Smooth muscle cell (in vitro differentiated cells): Measurements from ENCODE around the gene PAPPA. TPM values are rescaled to one million over a fixed set of nuclear protein-coding genes. Genes with fewer than 3 reads are reported as not detected.

Experiments
- DNase-seq: peaks from one replicate; lab custom pipeline; 2025; ENCODE audit not compliant: unreplicated experiment; lab: John Stamatoyannopoulos, UW
- H2AFZ ChIP-seq: fragments of 200-600 bp; sonication (generic); 2 replicates; pipeline ENCODE4 v1.6.0; 2016; ENCODE audit warnings: antibody characterized with exemption, low read depth, mild to moderate bottlenecking
- H3F3A ChIP-seq: fragments of 200-600 bp; sonication (generic); 2 replicates; pipeline ENCODE4 v1.6.0; 2017; ENCODE audit warnings: antibody characterized with exemption, low read depth
- H3K27ac ChIP-seq: fragments of 200-600 bp; sonication (generic); 2 replicates; pipeline ENCODE4 v1.5.1; 2016; ENCODE audit warnings: low read depth, mild to moderate bottlenecking
- H3K27me3 ChIP-seq: fragments of 200-600 bp; sonication (generic); 2 replicates; pipeline ENCODE4 v1.6.1; 2016; ENCODE audit warnings: low read depth, mild to moderate bottlenecking
- H3K36me3 ChIP-seq: fragments of 200-600 bp; sonication (generic); 2 replicates; pipeline ENCODE4 v1.5.1; 2016; ENCODE audit warnings: low read depth
- H3K4me1 ChIP-seq: fragments of 200-600 bp; sonication (generic); 2 replicates; pipeline ENCODE4 v1.5.1; 2016; ENCODE audit warnings: low read depth
- H3K4me2 ChIP-seq: fragments of 200-600 bp; sonication (generic); 2 replicates; pipeline ENCODE4 v1.6.0; 2016; ENCODE audit warnings: mild to moderate bottlenecking
- H3K4me3 ChIP-seq: fragments of 200-600 bp; sonication (generic); 2 replicates; pipeline ENCODE4 v1.5.1; 2016; ENCODE audit warnings: mild to moderate bottlenecking
- H3K79me2 ChIP-seq: fragments of 200-600 bp; sonication (generic); 2 replicates; pipeline ENCODE4 v1.6.0; 2016; ENCODE audit warnings: low read depth, mild to moderate bottlenecking
- H3K9ac ChIP-seq: fragments of 200-600 bp; sonication (generic); 2 replicates; pipeline ENCODE4 v1.6.0; 2016; ENCODE audit warnings: low read depth
- H3K9me3 ChIP-seq: fragments of 200-600 bp; sonication (generic); replicated peaks from 2 replicates; pipeline ENCODE4 v1.5.1; 2016; ENCODE audit warnings: low read depth
- H4K20me1 ChIP-seq: fragments of 200-600 bp; sonication (generic); 2 replicates; pipeline ENCODE4 v1.6.0; 2016; ENCODE audit warnings: low read depth
- WGBS: methylation state at CpG from one replicate; pipeline ENCODE4 v1.1.7; 2016; ENCODE audit warnings: low lambda C conversion rate; 5-methylcytosine and 5-hydroxymethylcytosine counted together
- polyA plus RNA-seq: library from polyadenylated mRNA; unstranded; fragments of >200 nt; fragmentation: Nextera tagmentation; extraction: Ambion mirVana; gene quantifications from 2 replicates; pipeline ENCODE4 v1.2.1, GENCODE V29; 2016
- total RNA-seq: library from RNA; depleted of rRNA; stranded (reverse); fragments of >200 nt; gene quantifications from 2 replicates; pipeline ENCODE4 v1.2.3, GENCODE V29; 2014
- TF ChIP-seq, protein P1 (sequence below): fragments of 200-600 bp; sonication (generic); IDR thresholded peaks from 2 replicates; pipeline ENCODE4 v1.5.1; 2017; ENCODE audit warnings: borderline replicate concordance, mild to moderate bottlenecking, antibody characterized with exemption; ENCODE audit not compliant: insufficient read depth, poor library complexity, severe bottlenecking

The PAPPA gene
- total and polyA plus RNA-seq, 2 experiments from 2014 or later: 27.7 to 114 TPM

DNA sequence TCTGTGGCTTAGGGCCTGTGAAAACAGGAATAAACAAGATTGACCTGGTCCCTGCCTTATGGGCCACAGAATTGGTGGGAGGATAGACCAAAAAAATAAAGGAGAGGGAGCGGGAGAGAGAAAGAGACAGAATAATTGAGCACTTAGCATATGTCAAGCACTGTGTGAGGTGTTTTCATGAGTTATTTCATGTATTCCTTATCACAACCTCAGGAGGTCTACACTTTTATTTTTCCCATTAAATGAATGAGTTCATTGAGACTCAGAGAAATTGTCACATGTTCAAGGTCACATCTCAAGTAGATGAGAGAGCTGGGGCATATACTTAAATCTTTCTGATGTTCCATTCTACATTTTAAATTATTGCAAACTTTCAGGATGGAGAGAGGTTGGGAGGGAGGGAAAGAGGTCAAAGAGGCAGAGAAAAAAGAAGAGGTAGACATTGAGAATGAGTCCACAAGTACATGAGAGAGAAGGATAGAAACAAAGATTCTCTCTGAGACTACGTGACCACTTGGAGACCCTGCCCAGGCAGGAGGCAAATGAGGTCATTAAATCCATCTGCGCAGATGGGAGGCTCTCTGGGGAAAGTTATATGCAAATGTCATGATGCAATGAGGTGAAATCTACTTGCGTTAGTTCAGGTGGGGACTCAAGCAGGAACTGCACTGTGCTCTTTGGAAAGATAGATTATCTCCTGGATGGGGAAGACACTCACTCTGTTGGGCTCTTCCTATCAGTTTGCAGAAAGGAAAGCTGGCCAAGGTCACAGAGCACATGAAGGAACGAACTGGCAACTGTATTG, 241.5 kb downstream of the PAPPA start:
- Histone ChIP-seq H3K27me3 (no peaks in the 10 kb centered on the region), H4K20me1 (peaks cover 48% of the 10 kb centered on the region), H3K4me2 (no peak overlapping the region), H3K4me1 (no peaks in the 10 kb centered on the region), H3K9me3 (no peaks in the 10 kb centered on the region), H2AFZ (no peak overlapping the region), H3K79me2 (no peaks in the 10 kb centered on the region), H3K36me3 (peaks cover 15% of the 10 kb centered on the region), H3K4me3 (no peak overlapping the region), H3K27ac (no peak overlapping the region), H3F3A (peaks cover 5% of the 10 kb centered on the region), H3K9ac (no peak overlapping the region)
- WGBS: 97% methylated on average over 5 of the region's 5 CpGs
- TF ChIP-seq, protein P1, sequence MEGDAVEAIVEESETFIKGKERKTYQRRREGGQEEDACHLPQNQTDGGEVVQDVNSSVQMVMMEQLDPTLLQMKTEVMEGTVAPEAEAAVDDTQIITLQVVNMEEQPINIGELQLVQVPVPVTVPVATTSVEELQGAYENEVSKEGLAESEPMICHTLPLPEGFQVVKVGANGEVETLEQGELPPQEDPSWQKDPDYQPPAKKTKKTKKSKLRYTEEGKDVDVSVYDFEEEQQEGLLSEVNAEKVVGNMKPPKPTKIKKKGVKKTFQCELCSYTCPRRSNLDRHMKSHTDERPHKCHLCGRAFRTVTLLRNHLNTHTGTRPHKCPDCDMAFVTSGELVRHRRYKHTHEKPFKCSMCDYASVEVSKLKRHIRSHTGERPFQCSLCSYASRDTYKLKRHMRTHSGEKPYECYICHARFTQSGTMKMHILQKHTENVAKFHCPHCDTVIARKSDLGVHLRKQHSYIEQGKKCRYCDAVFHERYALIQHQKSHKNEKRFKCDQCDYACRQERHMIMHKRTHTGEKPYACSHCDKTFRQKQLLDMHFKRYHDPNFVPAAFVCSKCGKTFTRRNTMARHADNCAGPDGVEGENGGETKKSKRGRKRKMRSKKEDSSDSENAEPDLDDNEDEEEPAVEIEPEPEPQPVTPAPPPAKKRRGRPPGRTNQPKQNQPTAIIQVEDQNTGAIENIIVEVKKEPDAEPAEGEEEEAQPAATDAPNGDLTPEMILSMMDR: no peak
- DNase-seq: no peak

DNA sequence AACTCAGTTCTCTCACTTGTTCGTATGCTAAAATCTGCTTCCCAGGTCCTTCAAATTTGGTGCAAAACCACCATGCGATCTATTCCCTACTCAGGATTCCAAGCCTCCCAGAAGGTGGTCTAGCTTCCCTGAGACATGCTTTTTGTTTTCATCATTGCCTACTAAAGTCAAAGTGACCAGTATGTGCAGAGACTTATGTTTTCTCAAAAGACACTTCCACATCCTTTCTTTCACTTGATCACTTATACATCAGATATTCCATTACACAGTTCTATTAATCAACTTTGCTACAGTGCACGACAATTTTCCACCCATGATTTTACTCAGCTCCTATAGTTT, 242.1 kb downstream of the PAPPA start:
- Histone ChIP-seq H3K79me2 (no peaks in the 10 kb centered on the region), H3K4me1 (no peaks in the 10 kb centered on the region), H4K20me1 (peaks cover 44% of the 10 kb centered on the region), H3K36me3 (peaks cover 15% of the 10 kb centered on the region), H3K4me2 (no peak overlapping the region), H3F3A (peaks cover 3% of the 10 kb centered on the region), H2AFZ (no peak overlapping the region), H3K9me3 (no peaks in the 10 kb centered on the region), H3K27ac (no peak overlapping the region), H3K9ac (no peak overlapping the region), H3K4me3 (no peak overlapping the region), H3K27me3 (no peaks in the 10 kb centered on the region)
- DNase-seq: no peak
- TF ChIP-seq, protein P1: no peak
- 94% methylated on average over 3 of the region's 3 CpGs for WGBS

GRCh38 chr9:116403171-116403570, 249.6 kb downstream of the PAPPA start:
- TF ChIP-seq, protein P1: no peak
- H2AFZ ChIP-seq: no peak overlapping the region
- H3K27me3 ChIP-seq: no peaks in the 10 kb centered on the region
- DNase-seq: no peak
- no peak overlapping the region for H3K9ac ChIP-seq
- H3F3A ChIP-seq: no peaks in the 10 kb centered on the region
- H3K36me3 ChIP-seq: peaks cover under 1% of the 10 kb centered on the region
- H3K4me3 ChIP-seq: no peak overlapping the region
- no peaks in the 10 kb centered on the region for H3K9me3 ChIP-seq
- no peak overlapping the region for H3K27ac ChIP-seq
- no peaks in the 10 kb centered on the region for H3K79me2 ChIP-seq
- H3K4me2 ChIP-seq: no peak overlapping the region
- H4K20me1 ChIP-seq: no peaks in the 10 kb centered on the region
- H3K4me1 ChIP-seq: no peaks in the 10 kb centered on the region

DNA sequence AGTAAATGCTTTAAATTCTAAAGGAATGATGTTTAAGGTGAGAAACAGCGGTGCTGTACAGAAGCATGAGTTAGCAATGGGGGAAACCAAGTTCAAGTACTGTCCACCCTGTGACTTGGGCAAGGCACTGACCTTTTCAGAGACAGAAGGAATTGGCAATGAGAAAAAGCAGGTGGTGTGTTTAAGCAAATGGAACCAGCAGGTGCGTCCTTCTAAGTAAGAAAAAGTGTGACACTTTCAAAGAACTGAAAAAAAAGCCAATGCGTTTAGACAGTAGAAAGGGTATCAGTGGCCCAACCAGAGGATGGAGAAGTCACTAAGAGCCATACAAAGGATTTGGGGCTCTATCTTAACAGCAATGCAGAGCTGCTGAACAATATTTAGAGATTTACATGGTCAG, 250.6 kb downstream of the PAPPA start:
- no peak overlapping the region for H3K4me3 ChIP-seq

More for the DNA sequence above, 250.6 kb downstream of the PAPPA start:
- TF ChIP-seq, protein P1: no peak
- Histone ChIP-seq H4K20me1 (no peaks in the 10 kb centered on the region), H3K27me3 (no peaks in the 10 kb centered on the region), H3F3A (no peaks in the 10 kb centered on the region), H2AFZ (no peak overlapping the region), H3K9ac (no peak overlapping the region), H3K4me2 (no peak overlapping the region), H3K9me3 (no peaks in the 10 kb centered on the region), H3K79me2 (no peaks in the 10 kb centered on the region), H3K4me1 (no peaks in the 10 kb centered on the region), H3K36me3 (no peaks in the 10 kb centered on the region), H3K27ac (no peak overlapping the region)
- 96% methylated on average over 3 of the region's 3 CpGs for WGBS
- no peak for DNase-seq
